Measurements from ENCODE around the gene RGS8.

DNA sequence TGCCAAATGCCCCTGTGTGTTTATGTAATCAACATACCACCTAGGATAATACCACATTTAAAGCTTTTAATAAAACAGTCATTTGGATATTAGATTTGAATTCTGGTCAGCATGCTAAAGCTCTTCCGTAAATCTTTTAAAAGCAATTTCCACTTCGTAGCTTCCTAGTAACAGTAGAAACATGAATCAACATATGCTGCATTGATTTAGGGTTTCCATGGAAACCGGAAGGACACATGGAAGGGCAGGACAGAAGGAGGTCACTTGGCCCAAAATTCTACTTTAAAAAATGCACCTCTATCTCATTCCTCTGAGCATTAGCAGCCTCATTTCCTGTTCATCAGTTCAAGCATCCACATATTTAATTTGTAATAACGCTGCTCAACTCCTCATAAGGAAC lies 8.1 kb downstream of the RGS8 start:
- no peak for TF ChIP-seq CTCF (IDR thresholded peaks at IDR 0.05; ENCODE audit: low read depth, low read length, missing input control)
- TF ChIP-seq EGR1 (IDR thresholded peaks at IDR 0.05; ENCODE audit: low read depth in 2 of 2): no peak
- no peak for TF ChIP-seq TAF1 (conservative IDR thresholded peaks at IDR 0.05)
